OCI-LY1 (cell line): ENCODE data around the gene EDC3.
A peak's percentile ranks its signal among the peaks of the same experiment; 100 is the strongest.

Experiments
- H2AFZ ChIP-seq: fragments of 200-600 bp; sonication (generic), shearing (Covaris generic); 2 replicates; pipeline ENCODE4 v1.6.0; 2014; ENCODE audit warnings: antibody characterized with exemption, mild to moderate bottlenecking, low read length
- H3F3A ChIP-seq: fragments of 200-600 bp; sonication (generic), shearing (Covaris generic); 2 replicates; pipeline ENCODE4 v1.6.0; 2014; ENCODE audit warnings: mild to moderate bottlenecking, antibody characterized with exemption, low read length, moderate library complexity; ENCODE audit not compliant: insufficient read depth
- H3K27ac ChIP-seq: fragments of 200-600 bp; sonication (generic); 2 replicates; pipeline ENCODE4 v1.5.1; 2014; ENCODE audit warnings: low read length, mixed run types, mild to moderate bottlenecking, low read depth; ENCODE audit not compliant: poor library complexity, severe bottlenecking
- H3K27me3 ChIP-seq: fragments of 200-600 bp; sonication (generic); 2 replicates; pipeline ENCODE4 v1.6.0; 2014; ENCODE audit warnings: antibody characterized with exemption, mild to moderate bottlenecking, low read length, moderate library complexity; ENCODE audit not compliant: insufficient read depth
- H3K36me3 ChIP-seq: fragments of 200-600 bp; sonication (generic); 2 replicates; pipeline ENCODE4 v1.6.1; 2014; ENCODE audit warnings: mild to moderate bottlenecking, antibody characterized with exemption, low read length, moderate library complexity, mixed read lengths; ENCODE audit not compliant: insufficient read depth
- H3K4me1 ChIP-seq: fragments of 200-600 bp; sonication (generic); 2 replicates; pipeline ENCODE4 v1.5.1; 2014; ENCODE audit warnings: mild to moderate bottlenecking, low read length, moderate library complexity; ENCODE audit not compliant: insufficient read depth, severe bottlenecking
- H3K4me2 ChIP-seq: fragments of 200-600 bp; sonication (generic), shearing (Covaris generic); 2 replicates; pipeline ENCODE4 v1.6.1; 2014; ENCODE audit warnings: low read length
- H3K4me3 ChIP-seq: fragments of 200-600 bp; sonication (generic); 2 replicates; pipeline ENCODE4 v1.5.1; 2014; ENCODE audit warnings: low read length, low read depth, mild to moderate bottlenecking, mixed read lengths; ENCODE audit not compliant: poor library complexity, severe bottlenecking
- H3K79me2 ChIP-seq: fragments of 200-600 bp; shearing (Covaris generic); 2 replicates; pipeline ENCODE4 v1.6.1; 2016; ENCODE audit warnings: mixed run types, low read length, mixed read lengths; ENCODE audit not compliant: insufficient read depth
- H3K9ac ChIP-seq: fragments of 200-600 bp; sonication (generic), shearing (Covaris generic); 2 replicates; pipeline ENCODE4 v1.6.1; 2014; ENCODE audit warnings: mild to moderate bottlenecking, low read length, mixed read lengths
- H3K9me2 ChIP-seq: fragments of 200-600 bp; sonication (generic), shearing (Covaris generic); 2 replicates; pipeline ENCODE4 v1.6.1; 2014; ENCODE audit warnings: low read depth, mild to moderate bottlenecking, low read length, mixed read lengths
- H3K9me3 ChIP-seq: fragments of 200-600 bp; shearing (Covaris generic); 2 replicates; pipeline ENCODE4 v1.6.1; 2014; ENCODE audit warnings: low read length, mixed read lengths
- H4K20me1 ChIP-seq: fragments of 200-600 bp; sonication (generic), shearing (Covaris generic); 2 replicates; pipeline ENCODE4 v1.6.0; 2016; ENCODE audit warnings: mild to moderate bottlenecking, low read length; ENCODE audit not compliant: insufficient read depth
- EZH2 ChIP-seq: fragments of 200-600 bp; sonication (generic), shearing (Covaris generic); IDR thresholded peaks from 2 replicates; pipeline ENCODE4 v1.8.0; 2017; ENCODE audit warnings: borderline replicate concordance, mixed run types, mild to moderate bottlenecking, antibody characterized with exemption, low read length, moderate library complexity, mixed read lengths
- TF ChIP-seq, protein P1 (sequence below): fragments of 200-600 bp; sonication (generic), shearing (Covaris generic); IDR thresholded peaks from 2 replicates; pipeline ENCODE4 v1.5.1; 2017; ENCODE audit warnings: mild to moderate bottlenecking, antibody characterized with exemption, low read length, moderate library complexity, mixed read lengths

EDC3 gene

DNA sequence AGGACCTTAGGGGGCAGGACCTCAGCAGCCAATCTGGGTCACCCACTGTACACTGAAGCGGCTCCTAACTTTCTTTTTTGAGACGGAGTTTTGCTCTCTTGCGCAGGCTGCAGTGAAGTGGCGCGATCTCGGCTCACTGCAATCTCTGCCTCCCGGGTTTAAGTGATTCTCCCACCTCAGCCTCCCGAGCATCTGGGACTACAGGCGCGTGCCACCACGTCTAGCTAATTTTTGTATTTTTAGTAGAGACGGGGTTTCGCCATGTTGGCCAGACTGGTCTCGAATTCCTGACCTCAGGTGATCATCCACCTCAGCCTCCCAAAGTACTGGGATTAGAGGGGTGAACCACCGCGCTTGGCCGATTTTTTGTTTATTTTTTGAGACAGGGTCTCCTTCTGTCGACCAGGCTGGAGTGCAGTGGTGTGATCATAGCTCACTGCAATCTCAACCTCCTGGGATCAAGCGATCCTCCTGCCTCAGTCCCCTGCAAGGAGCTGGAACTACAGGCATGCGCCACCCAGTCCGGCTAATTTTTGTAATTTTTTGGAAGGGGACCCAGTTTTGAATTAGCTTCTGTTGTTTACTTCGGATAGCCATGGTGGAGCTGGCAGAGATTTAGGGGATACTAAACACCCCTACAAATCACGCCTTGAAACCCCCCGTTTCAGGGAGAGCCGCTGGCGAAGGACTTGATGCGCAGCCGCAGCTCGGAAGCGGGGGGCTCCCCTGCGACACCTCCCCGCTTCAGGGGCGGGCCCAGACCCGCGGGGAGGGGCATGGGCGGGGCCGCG is 81.7 kb downstream of the EDC3 start:
- H3K4me3 ChIP-seq: peak overlapping the region; percentile 94
- peaks cover 27% of the 10 kb centered on the region for H3K4me1 ChIP-seq
- H2AFZ ChIP-seq: no peak overlapping the region

DNA sequence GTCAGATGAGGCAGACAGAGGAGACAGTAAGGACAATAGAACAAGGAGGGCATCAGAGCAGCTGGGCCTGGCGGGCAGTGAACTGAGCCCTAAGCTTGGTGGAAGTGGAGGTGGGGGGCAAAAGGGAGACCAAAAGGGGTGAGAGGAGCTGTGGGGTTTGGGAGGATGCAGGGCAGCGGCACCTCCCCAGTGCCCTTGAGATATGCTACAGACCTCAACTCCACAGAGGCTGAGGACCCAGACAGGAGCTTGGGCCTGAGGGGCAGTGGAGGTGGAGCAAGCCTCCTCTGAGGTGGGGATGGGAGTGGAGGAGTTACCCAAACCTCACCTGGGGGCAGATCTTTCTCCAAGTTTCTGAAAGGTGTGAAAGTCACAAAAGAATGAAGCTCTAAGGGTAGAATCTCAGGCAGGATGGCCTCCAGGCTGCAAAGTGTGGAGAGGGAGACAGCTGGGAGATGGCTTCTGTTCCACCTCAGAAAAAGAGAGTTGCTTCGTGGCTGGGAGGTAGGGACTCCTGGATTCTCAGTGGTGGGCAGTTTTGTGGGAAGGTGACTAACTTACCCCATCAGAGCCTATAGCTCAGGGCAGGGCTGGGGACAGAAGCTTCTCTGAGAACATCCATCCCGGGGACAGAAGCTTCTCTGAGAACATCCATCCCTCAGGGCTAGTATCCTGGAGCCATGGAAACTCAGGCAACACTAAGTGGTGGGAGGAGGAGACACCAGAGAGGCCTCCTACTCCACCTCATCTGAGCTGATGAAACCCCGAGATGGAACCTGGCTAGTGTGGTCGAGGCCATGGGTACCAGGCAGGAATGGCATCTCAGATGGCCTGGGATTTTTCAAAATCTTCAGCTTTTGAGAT is 82.5 kb downstream of the EDC3 start:
- Histone ChIP-seq H4K20me1 (no peaks in the 10 kb centered on the region), H3K4me3 (no peak overlapping the region), H3K27me3 (no peaks in the 10 kb centered on the region), H3K27ac (no peak overlapping the region), H3F3A (no peaks in the 10 kb centered on the region), H3K4me2 (no peak overlapping the region), H3K9me3 (no peaks in the 10 kb centered on the region), H2AFZ (no peak overlapping the region), H3K9ac (no peak overlapping the region), H3K36me3 (no peaks in the 10 kb centered on the region; the same call in 1 of the 2 replicates), H3K79me2 (peaks cover 25% of the 10 kb centered on the region), H3K4me1 (peaks cover 27% of the 10 kb centered on the region), H3K9me2 (no peaks in the 10 kb centered on the region)
- TF ChIP-seq, protein P1, sequence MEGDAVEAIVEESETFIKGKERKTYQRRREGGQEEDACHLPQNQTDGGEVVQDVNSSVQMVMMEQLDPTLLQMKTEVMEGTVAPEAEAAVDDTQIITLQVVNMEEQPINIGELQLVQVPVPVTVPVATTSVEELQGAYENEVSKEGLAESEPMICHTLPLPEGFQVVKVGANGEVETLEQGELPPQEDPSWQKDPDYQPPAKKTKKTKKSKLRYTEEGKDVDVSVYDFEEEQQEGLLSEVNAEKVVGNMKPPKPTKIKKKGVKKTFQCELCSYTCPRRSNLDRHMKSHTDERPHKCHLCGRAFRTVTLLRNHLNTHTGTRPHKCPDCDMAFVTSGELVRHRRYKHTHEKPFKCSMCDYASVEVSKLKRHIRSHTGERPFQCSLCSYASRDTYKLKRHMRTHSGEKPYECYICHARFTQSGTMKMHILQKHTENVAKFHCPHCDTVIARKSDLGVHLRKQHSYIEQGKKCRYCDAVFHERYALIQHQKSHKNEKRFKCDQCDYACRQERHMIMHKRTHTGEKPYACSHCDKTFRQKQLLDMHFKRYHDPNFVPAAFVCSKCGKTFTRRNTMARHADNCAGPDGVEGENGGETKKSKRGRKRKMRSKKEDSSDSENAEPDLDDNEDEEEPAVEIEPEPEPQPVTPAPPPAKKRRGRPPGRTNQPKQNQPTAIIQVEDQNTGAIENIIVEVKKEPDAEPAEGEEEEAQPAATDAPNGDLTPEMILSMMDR: no peak
- TF ChIP-seq EZH2: no peak

More for the DNA sequence above, 81.7 kb downstream of the EDC3 start:
- Histone ChIP-seq H3K4me2 (peak overlapping the region; percentile 67), H3K9me2 (no peaks in the 10 kb centered on the region), H3K27ac (no peak overlapping the region), H3F3A (no peaks in the 10 kb centered on the region), H3K79me2 (peaks cover 31% of the 10 kb centered on the region), H3K36me3 (no peaks in the 10 kb centered on the region; the same call in 1 of the 2 replicates), H3K9ac (peak overlapping the region; percentile 59), H4K20me1 (no peaks in the 10 kb centered on the region), H3K27me3 (no peaks in the 10 kb centered on the region), H3K9me3 (no peaks in the 10 kb centered on the region)
- TF ChIP-seq, protein P1: no peak
- no peak for TF ChIP-seq EZH2

DNA sequence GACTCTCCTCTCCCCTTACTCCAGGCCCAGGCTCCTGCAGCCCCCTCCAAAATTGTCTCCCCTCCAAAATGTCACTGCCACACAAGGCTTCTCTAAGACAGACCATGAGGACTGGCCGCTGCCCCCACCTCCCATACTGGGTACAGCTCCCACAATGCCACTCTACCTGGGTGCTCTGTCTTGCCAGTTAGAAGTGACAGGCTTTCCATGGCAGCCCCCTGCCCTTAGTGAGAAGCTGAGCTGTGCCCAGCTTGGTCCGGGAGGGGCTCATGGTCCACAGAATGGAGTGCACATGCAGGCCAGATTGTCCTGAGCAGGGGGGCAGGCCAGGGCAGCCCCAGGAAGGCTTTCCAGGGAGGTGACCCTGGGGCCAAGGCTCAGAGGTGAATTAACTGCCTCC is 83.1 kb downstream of the EDC3 start:
- Histone ChIP-seq H4K20me1 (no peaks in the 10 kb centered on the region), H3K9ac (no peak overlapping the region), H3K79me2 (peaks cover 19% of the 10 kb centered on the region), H3K9me2 (no peaks in the 10 kb centered on the region), H2AFZ (no peak overlapping the region), H3K4me3 (no peak overlapping the region), H3K27me3 (no peaks in the 10 kb centered on the region), H3K27ac (no peak overlapping the region), H3K4me1 (peaks cover 21% of the 10 kb centered on the region), H3K9me3 (no peaks in the 10 kb centered on the region), H3K4me2 (no peak overlapping the region), H3F3A (no peaks in the 10 kb centered on the region), H3K36me3 (no peaks in the 10 kb centered on the region; the same call in 1 of the 2 replicates)
- TF ChIP-seq, protein P1: no peak
- TF ChIP-seq EZH2: no peak
